GM18502 (cell line): ENCODE data around the gene CPSF4L.

Experiments
- ATAC-seq: cut with Tn5 transposase; IDR thresholded peaks from one replicate; pipeline ENCODE4 v1.9.1; 2021; ENCODE audit warnings: mild to moderate bottlenecking; ENCODE audit not compliant: unreplicated experiment, poor library complexity

Gene CPSF4L

GRCh38 chr17:73290399-73291259, 28.9 kb upstream of the CPSF4L start:
- ATAC-seq, result peak; percentile 65

- ATAC-seq, result no peak
These were observed 28.0 kb upstream of the CPSF4L start for GRCh38 chr17:73289549-73290254.

DNA sequence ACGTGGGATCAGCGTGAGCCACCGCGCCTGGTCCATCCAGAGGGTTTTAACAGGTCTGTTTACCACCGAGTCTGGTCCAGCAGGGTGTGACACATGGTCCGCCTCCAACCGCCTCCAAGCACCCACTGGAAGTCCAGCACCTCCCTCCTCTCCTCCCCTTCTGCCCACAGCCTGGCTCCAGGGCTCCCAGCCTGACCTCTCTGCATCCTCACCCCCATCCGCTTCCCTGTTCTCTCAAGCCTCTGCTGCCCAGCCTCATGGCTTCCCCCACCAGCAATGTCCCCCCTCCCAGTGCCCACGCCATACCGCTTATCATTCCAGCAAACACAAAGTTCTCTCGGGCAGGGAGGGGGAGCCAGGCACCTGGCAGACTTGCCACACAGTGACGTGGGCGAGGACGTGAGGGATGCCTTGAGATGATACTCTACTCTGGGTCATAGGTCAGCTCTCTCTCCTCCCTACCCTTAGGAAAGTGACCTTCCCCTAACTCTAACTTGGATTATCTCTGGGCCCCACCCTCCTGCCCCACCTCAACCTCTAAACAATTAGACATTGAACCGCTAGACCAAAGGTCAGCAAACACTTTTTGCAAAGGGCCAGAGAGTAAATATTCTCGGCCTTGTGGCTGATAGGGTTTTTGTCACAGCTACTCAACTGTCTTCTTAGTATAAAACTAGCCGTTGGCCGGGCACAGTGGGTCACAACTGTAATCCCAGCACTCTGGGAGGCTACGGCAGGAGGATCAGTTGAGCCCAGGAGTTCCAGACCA, 27.0 kb upstream of the CPSF4L start:
- no peak for ATAC-seq

DNA sequence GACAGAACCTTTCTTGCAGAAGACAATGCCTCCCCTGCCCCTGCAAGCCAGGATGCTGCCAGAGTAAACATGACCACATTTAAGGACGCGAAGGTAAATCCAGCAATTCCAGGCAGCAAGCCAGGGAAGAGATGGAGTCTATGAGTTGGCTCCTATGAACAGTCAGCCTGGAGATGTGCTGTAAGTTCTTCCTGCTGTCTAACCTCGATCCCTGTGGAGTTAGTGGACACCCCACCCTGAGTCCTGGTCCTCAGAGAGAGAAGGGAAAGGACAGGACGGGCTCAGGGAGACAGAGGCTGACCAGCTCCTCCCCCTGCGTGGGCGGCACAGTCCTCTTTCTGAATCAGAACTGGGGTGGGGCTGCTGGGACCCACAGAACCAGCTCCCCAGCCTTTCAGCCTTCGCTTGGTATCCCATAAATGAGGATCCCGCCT, 25.2 kb upstream of the CPSF4L start:
- no peak for ATAC-seq

- ATAC-seq, result no peak
These were observed 24.5 kb upstream of the CPSF4L start for GRCh38 chr17:73285916-73286862.

GRCh38 chr17:73285603-73285908, 23.9 kb upstream of the CPSF4L start:
- no peak for ATAC-seq

- no peak for ATAC-seq
These were observed 23.4 kb upstream of the CPSF4L start for GRCh38 chr17:73284906-73285602.

GRCh38 chr17:73284354-73284753, 22.7 kb upstream of the CPSF4L start:
- ATAC-seq, result no peak

DNA sequence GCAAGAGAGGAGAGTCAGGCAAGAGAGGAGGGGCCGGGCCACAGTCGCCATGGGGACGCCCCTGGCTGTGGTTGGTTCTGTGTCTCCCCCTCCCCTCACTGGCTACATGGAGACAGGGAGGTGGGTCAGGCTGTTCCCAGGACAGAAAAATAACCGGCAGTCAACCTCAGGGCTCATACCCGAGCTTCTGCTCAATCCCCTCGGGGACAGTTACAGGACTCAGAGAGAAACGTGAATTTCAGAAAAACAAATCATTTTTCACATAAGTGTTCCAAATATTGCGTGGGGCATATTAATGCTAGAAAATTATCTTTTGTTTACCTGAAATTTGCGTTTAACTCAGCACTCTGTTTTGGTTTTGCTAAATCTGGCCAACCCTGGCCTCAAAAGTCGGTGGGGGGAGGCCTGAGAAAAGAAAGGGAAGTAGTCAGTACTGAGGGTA, 22.2 kb upstream of the CPSF4L start:
- ATAC-seq, result no peak

GRCh38 chr17:73283250-73283649, 21.6 kb upstream of the CPSF4L start:
- ATAC-seq, result no peak

DNA sequence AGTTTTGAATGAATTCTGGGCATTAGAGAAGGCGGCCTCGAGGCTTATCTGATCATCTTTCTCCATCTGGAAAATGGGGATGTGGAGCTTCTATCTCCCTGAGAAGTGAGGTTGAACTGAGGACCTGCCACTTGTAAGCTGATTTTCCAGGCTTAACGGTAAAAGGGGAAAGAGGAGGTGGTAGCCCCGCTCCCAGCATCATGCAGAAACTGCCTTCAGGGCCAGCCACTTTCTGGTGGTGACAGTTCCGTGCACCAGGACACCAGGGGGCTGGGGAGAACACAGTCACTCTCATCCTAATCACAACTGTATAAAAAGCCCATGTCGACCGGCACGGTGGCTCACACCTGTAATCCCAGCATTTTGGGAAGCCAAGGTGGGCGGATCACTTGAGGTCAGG, 20.9 kb upstream of the CPSF4L start:
- no peak for ATAC-seq

DNA sequence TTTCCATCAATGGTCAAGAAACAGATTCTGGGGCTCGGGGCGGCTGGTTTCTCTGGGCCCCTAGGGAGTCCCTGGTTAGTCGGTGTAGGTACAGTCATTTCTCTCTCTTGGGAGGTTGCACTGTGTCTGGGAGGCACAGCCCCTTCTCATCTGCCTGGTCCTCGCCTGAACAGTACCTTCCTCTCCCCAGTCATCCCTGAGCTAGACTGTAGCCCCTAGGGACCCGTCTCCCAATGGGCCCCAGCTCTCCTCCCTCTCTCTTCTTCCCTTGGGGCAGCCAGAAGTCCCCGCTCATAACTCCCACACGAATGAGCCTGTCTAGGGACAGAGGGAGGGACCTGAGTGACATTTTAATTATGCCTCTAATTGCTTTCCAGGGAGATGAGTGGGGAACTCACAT, 20.2 kb upstream of the CPSF4L start:
- ATAC-seq, result peak; percentile 97

GRCh38 chr17:73280191-73280590, 18.5 kb upstream of the CPSF4L start:
- ATAC-seq, result no peak

GRCh38 chr17:73279704-73280103, 18.0 kb upstream of the CPSF4L start:
- ATAC-seq, result no peak

GRCh38 chr17:73278465-73279453, 17.1 kb upstream of the CPSF4L start:
- no peak for ATAC-seq

- ATAC-seq, result no peak
These were observed 16.4 kb upstream of the CPSF4L start for GRCh38 chr17:73278049-73278464.

DNA sequence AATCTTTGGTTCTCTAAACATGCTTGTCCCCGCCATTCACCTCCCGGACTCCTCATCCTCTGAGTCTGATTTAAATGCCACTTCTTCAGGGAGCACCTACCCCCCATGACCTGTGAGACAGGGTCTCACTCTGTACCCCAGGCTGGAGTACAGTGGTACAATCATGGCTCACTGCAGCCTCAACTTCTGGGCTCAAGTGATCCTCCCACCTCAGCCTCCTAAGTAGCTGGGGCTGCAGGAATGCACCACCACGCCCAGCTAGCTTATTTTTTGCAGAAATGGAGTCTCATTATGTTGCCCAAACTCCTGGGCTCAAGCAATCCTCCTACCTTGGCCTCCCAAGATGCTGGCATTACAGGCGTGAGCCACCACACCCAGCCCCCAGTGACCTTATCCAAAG, 12.8 kb upstream of the CPSF4L start:
- no peak for ATAC-seq

DNA sequence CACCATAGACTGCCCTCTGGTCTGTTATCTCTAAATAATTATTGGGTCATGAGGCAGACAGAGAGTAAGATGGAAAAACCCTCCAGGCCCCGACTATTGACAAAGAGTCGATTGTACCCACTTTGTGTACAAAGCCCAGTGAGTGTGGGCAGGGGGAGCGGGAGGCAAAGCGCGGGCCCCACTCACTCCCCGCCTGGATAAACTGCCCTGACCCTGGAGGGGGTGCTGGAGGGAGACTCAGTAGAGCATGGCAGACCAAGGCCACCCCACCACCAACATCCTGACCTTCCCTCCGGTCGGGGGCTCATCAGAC, 11.2 kb upstream of the CPSF4L start:
- ATAC-seq, result no peak
